NCI-H446 treated with DMSO at 0.1 percent for 48 hours (cell line): ENCODE data around the gene PIP5K1A.
A peak's percentile ranks its signal among the peaks of the same experiment; 100 is the strongest.
"Not testable (repeated sequence)": the region's sequence is repeated elsewhere in the genome, so short reads cannot be mapped to it uniquely, and the experiment has no call there.

Source experiments
- DNase-seq: peaks from one replicate; lab custom pipeline; 2025; lab: John Stamatoyannopoulos, UW

The PIP5K1A gene

DNA sequence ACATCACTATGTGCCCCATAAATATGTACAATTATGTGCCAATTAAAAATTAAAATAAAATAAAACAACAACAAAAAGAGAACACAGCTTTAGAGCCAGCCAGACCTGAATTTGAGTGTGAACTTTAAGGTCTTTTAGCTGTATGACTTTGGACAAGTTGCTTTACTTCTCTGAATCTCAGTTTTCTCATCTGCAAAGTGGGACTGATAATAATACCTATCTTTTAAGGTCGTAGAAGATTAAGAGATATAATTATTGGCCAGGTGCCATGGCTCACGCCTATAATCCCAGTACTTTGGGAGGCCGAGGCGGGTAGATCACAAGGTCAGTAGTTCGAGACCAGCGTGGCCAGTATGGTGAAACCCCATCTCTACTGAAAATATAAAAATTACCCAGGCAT is 5.0 kb upstream of the PIP5K1A start:
- DNase-seq = no peak

DNA sequence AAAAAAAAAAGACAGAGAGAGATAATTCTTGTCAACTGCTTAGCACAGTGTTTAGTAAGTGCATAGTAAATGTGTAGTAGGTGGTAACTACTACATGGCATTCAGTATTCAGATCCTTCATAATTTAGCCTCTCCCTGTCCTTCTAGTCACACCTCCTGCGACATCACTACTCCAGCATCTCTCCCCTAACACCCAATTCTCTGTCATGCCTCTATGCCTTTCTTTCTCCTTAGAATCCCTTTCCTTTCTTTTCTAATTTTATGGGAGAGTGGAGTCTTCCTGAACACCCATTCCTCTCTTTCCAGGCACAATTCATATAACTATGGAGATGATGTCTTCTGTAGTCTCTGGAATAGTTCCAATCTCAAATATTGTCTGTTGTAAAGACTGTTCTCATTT is 4.5 kb upstream of the PIP5K1A start:
- DNase-seq = no peak

DNA sequence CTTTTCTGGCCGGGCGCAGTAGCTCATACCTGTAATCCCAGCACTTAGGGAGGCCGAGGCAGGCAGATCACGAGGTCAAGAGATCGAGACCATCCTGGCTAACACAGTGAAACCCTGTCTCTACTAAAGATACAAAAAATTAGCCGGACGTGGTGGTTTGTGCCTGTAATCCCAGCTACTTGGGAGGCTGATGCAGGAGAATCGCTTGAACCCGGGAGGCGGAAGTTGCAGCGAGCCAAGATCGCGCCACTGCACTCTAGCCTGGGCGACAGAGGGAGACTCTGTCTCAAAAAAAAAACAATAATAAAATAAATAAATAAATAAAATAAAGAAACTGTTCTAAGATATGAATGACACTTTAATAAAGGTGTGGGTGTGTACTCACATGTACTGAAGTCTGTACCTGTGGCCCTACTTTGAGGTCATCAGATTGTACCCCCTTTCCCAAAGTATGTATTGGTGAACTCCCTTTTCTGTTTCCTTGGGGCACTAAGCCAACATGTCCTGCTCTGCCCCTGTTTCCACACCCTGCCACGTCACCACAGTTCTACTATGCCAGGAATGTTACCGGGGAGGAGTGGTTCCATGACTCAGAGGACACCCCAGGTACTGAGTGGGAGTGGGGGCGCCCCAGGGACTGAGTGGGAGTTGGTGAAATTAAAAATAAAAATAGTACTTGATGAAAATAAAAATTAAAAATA is 3.3 kb upstream of the PIP5K1A start:
- not testable (repeated sequence) for DNase-seq

DNA sequence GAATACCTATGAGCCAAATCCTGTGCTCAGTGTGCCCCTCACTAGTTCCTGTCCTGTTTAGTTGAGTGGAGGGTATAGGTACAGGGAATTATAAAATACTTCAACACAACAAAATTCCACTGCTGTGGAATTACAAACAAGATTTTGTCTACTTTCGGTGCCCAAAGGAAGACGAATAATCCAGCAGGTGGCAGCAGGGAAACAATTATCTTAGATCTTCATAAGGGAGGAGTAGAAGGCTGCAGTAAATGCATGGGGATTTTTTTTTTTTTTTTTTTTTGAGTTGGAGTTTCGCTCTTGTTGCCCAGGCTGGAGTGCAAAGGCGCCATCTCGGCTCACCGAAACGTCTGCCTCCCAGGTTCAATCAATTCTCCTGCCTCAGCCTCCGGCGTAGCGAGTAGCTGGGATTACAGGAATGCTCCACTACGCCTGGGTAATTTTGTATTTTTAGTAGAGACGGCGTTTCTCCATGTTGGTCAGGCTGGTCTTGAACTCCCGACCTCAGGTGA is 2.0 kb upstream of the PIP5K1A start:
- DNase-seq = peak; percentile 78

DNA sequence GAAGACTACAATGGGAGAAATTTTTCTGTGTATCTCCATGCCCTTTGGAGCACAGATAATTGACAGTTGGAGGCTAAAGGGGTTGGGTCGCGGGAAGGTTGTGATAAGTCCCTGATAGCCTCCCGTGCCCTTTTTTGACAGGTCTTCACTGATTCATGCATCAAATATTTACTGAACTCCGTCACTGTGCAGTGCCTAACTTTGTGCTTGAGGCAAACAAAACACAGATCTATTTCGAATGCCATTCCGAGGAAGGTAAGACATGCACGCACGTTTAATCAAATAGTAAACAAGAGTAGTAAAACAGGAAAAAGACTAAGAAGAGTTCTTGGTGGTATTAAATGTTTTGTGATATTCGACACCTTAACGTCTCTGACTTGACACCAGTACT is 494 bp upstream of the PIP5K1A start:
- DNase-seq = no peak

DNA sequence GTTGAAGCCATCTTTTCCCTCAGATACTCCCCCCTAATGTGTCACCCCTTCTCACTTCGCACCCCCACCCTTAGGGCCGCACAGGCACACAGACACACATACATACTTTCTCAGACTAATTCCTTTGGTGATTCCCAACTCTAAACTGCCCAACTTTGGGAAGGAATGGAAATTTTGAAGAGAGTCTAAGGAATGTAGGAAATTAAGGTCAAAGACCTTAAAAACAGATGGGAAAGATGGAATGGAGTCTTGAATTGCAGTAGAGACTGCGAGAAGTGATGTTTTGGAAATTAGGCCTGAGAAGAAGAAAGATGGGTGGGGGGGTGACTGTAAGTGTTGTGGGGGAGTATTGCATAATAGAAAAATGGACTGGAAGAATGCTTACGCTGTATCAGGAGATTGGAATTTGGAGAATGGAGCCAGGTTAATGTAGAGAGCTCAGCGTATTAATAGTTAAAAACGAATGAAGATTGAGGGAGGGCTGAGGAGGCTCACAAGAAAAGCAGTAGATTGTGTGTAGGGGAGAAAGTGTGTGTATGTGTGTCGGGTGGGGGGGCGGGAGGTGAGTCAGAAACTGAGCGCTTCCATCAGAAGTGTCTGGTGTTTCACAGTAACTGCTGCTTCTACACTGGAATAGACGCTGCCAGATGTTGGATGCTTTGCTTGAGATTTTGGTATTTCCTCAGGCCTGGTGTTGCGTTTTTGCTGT is 1.7 kb downstream of the PIP5K1A start:
- DNase-seq = no peak

DNA sequence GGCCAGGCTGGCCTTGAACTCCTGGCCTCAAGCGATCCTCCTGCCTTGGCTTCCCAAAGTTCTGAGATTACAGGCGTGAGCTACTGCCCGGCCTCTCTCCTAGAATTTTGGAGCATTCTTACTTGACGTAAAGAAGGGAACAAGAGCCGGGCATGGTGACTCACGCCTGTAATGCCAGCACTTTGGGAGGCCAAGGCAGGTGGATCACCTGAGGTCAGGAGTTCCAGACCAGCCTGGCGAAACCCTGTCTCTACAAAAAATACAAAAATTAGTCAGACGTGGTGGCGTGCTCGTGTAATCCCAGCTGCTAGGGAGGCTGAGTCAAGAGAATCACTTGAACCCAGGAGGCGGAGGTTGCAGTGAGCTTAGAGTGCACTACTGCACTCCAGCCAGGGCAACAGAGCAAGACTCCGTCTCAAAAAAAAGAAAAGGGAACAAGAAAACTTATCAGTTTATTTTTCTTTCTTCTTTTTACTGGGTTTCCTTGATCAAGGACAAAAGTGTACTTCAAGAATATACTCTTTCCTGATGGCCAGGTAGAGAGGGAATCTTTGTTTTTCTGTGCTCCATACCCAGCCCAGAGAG is 7.1 kb downstream of the PIP5K1A start:
- not testable (repeated sequence) for DNase-seq

DNA sequence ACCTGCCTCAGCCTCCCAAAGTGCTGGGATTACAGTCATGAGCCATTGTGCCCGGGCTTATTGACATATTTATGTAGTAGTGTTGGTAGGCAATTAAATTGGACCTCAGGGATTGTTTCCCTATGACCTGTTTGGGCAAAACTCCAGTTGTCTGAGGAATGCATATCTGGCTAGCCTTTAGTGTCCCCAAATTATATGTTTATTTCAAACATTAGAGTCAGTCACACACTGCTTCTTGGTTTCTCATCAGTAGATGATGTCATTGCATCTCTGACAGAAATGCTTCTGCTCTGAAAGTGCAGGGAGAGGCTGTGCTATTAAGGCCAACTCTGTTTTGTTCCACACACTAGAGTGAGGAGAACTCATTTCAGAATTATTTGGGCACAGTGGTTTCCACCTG is 12.5 kb downstream of the PIP5K1A start:
- DNase-seq = no peak

DNA sequence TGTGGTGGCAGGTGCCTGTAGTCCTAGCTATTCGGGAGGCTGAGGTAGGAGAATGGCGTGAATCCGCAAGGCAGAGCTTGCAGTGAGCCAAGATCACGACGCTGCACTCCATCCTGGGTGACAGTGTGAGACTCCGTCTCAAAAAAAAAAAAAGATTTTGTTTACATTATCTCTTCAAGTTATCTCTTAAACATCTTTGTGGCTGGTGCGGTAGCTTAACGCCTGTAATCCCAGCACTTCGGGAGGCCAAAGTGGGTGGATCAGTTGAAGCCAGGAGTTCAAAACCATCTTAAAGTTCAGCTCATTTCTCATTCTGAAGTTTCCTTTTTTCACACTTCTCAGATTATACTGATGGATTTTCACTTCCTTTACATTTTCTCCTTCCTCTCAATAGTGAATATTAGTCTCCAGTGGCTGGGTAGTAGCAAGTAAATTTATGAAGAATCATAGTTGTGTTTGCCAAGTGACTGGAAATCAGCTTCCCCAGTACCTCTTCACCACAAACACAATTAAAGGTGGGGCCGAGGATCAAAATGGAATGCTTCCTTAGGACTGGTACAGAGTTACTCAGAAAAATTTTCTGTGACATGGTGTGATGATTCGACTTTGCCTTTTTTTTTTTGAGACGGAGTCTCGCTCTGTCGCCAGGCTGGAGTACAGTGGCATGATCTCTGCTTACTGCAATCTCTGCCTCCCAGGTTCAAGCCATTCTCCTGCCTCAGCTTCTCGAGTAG is 13.8 kb downstream of the PIP5K1A start:
- no peak for DNase-seq

DNA sequence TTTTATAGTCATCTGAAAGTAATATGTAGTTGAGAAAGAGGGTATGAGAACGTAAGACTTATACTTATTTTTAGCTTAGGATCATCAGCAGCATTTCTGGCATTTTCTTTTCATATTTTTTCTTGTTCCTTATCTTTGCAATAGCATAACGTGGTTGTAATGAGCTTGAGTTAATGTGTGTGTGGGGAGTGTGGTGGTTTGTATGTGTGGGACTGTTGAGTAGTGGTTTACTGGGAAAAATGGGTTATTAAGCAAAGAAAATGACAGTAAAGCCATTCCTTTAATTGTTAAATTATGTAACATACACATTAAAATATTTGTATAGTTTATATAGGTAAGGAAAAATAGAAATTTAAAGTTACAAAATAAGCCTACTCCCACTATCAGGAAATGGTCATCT is 15.2 kb downstream of the PIP5K1A start:
- DNase-seq = no peak

DNA sequence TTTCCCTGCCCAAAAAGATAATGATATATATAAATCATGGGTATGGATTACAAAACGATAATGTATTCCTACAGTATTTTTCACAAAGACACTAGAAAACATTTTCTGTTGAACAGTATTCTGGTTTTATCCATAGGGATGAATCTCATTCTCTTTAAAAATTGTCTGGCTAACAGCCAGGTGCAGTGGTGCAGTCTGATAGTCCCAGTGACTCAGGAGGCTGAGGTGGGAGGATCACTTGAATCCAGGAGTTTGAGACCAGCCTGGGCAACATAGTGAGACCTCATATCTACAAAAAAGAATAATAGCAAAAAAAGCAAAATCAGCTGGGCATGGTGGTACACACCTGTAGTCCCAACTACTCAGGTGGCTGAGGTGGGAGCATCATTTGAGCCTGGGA is 23.3 kb downstream of the PIP5K1A start:
- DNase-seq = no peak

DNA sequence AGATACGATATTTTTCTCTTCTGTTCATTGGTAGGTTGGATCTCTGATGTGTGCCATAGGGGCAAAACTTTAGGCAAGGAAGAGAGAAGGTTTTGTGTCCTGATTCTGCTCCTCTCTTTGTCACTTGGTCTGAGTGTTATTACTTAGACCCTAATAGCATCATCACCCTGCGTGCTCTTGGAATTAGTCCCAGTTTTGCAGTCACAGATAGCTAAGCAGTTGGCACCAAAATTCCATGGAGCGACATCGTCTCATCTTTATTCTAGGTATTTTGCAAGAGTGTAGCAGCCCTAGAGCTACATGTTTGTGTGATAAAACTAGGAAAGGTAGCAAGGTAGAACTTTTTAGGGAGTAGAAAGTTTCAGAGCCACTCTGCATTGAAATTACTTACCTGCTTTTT is 23.8 kb downstream of the PIP5K1A start:
- DNase-seq = peak; percentile 12

DNA sequence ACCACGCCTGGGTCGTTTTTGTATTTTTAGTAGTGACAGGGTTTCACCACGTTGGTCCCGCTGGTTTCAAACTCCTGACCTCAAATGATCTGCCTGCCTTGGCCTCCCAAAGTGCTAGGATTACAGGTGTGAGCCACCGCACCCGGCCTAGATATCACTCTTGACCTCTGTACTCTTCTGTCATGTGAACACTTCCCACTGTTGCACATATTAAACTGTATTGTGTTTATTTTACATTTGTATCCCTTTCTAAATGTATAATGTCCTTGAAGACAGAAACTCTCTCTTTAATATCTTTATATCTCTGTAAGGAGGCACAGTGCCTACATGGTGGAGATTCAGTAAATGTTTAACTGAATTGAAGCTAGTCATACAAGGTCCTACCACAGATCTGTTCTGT is 36.9 kb downstream of the PIP5K1A start:
- DNase-seq = no peak

DNA sequence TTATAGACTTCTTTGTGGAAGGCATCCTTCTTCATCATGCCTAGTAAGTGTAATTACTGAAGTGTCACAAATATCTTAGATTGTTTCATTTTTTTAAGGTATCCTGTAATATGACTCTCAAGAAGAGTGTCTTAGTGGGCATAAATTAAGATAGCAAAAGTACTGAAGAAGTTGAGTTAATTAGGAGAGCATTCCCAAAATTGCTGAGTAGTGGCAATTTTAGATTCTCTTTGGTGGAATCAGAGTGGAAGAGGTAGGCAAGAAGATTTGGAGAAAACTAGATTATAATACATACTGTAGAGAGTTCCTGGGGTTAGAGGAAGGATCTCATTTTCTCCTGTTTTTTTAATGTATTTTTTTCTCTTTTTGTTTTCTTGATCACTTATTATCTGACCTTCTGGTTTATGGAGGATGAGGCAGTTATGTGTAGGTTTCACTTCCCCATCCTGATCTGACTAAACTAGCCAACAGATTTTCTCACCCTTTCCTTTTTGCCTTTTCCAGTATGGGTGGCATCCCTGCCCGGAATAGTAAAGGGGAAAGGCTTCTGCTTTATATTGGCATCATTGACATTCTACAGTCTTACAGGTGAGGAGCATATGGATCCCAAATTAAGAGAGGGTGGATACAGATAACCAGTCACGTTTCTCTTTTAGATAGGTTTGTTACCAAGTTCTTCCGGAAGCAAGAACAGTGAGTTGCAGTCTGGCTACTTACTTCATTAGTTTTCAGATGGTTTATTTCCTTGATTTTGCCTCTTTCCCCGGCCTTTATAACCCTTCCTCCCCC is 39.5 kb downstream of the PIP5K1A start:
- no peak for DNase-seq

DNA sequence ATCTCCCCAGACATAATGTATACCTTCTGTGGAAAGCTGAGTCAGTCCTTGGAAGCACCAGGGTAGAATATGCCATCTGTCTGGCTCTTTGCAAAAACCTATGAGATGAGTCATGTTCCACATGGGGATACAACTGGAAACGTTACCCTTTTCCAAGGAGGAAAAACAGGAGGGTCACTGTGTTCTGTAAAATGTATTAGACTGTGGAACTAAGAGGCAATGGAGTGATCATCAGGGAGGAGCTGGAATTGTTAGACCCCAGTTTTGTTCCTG is 40.1 kb downstream of the PIP5K1A start:
- peak; percentile 82 for DNase-seq

DNA sequence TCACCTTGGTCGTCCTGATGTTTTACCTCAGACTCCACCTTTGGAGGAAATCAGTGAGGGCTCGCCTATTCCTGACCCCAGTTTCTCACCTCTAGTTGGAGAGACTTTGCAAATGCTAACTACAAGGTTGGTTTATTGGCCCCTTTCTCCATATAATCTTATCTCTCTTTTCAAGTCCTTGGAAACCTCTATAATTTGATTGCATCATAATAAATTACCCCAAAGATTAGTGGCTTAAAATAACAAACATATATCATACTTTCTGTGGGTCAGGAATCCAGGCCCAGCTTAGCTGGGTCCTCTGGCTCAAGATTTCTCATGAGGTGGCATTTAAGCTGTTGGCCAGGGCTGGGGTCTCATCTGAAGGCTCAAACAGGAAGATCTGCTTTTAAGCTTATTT is 44.1 kb downstream of the PIP5K1A start:
- DNase-seq = no peak

DNA sequence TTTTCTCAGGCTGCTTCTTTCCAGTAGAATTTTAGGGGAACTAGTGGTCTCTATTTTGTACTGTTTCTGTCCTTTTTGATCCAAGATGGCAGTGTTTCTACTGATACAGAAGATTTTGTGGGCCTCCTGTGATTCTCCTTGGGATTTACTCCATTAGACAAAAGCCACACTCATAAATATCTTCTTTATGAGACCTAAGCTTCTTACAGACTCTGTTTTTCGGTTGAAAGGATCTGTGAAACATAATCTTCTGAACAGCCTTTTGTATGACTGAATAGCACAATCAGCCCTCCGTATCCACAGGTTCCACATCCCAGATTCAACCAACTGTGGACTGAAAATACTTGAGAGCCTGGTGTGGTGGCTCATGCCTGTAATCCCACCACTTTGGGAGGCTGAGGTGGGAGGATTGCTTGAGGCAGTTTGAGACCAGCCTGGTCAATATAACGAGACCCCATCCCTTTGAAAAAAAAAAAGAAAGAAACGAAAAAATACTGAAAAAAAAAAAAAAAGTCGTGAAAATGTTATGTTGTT is 45.4 kb downstream of the PIP5K1A start:
- no peak for DNase-seq

DNA sequence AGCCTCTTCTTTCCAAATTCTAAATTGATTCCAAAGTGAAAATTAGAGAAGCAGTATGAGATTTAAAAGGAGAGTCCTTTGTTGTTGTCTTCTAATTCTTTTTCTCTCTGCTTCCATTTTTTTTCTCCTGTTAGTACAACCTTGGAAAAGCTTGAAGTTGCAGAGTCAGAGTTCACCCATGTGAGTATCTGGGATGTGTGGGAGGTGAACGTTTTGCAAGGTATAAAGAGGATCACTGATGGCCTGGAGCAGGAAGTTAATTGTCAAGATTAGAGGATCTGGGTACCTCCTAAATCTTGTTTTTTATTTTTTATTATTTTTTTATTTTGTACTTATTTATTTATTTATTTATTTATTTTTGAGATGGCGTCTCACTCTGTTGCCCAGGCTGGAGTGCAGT is 48.4 kb downstream of the PIP5K1A start:
- DNase-seq = no peak

DNA sequence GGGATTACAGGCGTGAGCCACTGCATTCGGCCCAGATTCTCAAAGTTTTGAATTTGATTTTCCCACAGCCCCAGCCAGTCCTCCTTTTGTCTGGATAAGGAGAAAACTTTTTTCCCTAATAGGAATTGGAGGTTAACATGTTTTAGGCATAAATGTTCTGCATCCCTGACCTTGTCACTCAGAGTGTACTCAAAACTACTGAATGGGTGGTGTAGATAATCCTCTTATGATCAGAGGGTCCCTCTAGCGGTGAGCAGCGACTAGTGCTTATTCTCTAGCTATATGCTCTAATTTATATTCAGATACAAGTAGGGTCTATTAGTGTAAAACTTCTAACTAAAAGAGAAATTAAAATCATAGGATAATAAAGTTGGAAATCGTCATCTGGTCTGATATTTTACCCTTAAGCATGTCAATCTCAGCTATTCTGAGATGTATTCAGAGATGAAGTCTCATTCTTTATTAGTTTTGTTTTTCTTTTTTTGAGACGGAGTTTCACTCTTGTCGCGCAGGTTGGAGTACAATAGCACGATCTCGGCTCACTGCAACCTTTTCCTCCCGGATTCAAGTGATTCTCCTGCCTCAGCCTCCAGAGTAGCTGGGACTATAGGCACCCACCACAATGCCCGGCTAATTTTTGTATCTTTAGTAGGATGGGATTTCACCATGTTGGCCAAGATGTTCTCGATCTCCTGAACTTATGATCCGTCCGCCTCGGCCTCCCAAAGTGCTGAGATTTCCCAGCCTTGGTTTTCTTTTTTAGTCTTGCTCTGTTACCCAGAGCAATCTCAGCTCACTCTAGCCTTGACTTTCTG is 53.5 kb downstream of the PIP5K1A start:
- DNase-seq = peak; percentile 78

DNA sequence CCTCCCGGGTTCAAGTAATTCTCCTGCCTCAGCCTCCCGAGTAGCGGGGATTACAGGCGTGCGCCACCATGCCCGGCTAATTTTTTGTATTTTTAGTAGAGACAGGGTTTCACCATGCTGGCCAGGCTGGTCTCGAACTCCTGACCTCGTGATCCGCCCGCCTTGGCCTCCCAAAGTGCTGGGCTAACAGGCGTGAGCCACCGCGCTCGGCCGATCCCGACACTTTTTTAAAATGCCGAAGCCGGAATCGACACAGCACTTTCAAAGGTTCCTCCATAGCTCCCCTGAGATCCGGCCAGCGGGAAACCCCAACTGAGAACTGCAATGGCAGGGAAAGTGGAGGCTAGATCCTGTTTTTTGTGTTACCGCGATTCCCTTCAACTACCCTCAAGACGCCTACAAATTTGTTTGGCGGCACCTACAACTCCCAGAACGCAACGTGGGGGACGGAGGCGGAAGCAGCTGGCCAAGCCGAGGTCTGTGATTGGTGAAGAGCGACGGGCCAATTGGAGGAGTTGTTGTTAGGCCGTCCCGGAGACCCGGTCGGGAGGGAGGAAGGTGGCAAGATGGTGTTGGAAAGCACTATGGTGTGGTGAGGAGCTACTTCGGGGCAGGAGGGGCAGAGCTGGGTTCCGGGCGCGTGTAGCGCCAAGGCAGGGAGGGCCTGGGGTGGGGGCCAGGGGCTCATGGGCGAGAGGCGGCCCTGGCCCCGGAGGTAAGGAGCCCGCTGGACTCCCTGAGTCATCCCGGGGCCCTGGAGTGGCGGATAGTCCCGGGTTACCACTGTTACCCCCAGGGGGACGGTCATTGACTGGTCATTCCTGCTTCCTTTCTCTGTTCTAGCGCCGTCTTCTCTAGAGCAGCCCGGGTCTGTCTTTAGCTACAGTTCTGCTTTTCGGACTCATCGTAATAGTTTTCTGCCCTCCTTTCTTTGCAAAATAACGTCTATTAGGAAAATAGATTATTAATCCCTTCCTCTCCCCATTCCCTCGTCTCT is 56.2 kb downstream of the PIP5K1A start, which contains the start of gene PSMD4:
Gene PSMD4 (plus strand): TSS at position 518 of the 997 bp plus-strand sequence. CDS start 49 bp downstream, at position 567.
- peak; percentile 92 for DNase-seq
